SK-N-SH (cell line): ENCODE measurements around the gene NPC2. TPM values are rescaled to one million over a fixed set of nuclear protein-coding genes. Genes with fewer than 3 reads are reported as not detected.

Experiments used
- CTCF ChIA-PET: fragments of 300-600, 350-600 bp; formaldehyde crosslinking; extraction: SDS; loops from one replicate; lab custom pipeline; 2021; lab: Yijun Ruan, JAX
- POLR2A ChIA-PET: fragments of 350-600 bp; sonication (Branson Sonifier 250); formaldehyde crosslinking; extraction: SDS; loops from one replicate; lab custom pipeline; 2020; ENCODE audit warnings: antibody characterized with exemption, inconsistent platforms; lab: Yijun Ruan, JAX
- DNase-seq: peaks from one replicate; pipeline ENCODE4 v3.0.0; 2012
- H2AFZ ChIP-seq: fragments of 200-600 bp; sonication (generic); 2 replicates; pipeline ENCODE4 v1.8.1; 2016; ENCODE audit warnings: antibody characterized with exemption, mild to moderate bottlenecking, low read depth
- H3F3A ChIP-seq: fragments of 200-600 bp; sonication (generic); replicated peaks from 2 replicates; pipeline ENCODE3; 2016; ENCODE audit warnings: antibody characterized with exemption, mild to moderate bottlenecking; ENCODE audit not compliant: insufficient read depth
- H3K27ac ChIP-seq, 2 experiments: fragments of 200-500 bp in 1 of 2; fragments of 200-600 bp in 1 of 2; sonication (Bioruptor generic) in 1 of 2; sonication (generic), shearing (Covaris generic) in 1 of 2; 2 replicates each; pipeline versions ENCODE4 v1.5.1 to v1.6.1; 2014 to 2016; ENCODE audit warnings: low read depth in 2 of 2, inconsistent platforms in 1 of 2, low read length in 1 of 2, mild to moderate bottlenecking in 1 of 2, mixed read lengths in 1 of 2
- H3K27me3 ChIP-seq: fragments of 200-600 bp; sonication (generic), shearing (Covaris generic); 2 replicates; pipeline ENCODE4 v1.6.1; 2016; ENCODE audit warnings: mixed run types; ENCODE audit not compliant: insufficient read depth
- H3K36me3 ChIP-seq, 2 experiments: fragments of 200-500 bp in 1 of 2; fragments of 200-600 bp in 1 of 2; sonication (Bioruptor generic) in 1 of 2; sonication (generic) in 1 of 2; replicated peaks in 1 of 2; 2 replicates each; pipeline versions ENCODE3 to v1.5.1; 2014 to 2016; ENCODE audit warnings: low read length in 1 of 2, mild to moderate bottlenecking in 1 of 2; ENCODE audit not compliant: insufficient read depth in 2 of 2, control insufficient read depth in 1 of 2
- H3K4me1 ChIP-seq, 2 experiments: fragments of 200-500 bp in 1 of 2; fragments of 200-600 bp in 1 of 2; sonication (Bioruptor generic) in 1 of 2; sonication (generic), shearing (Covaris generic) in 1 of 2; 2 replicates each; pipeline versions ENCODE4 v1.5.1 to v1.6.1; 2014 to 2016; ENCODE audit warnings: low read depth in 1 of 2, low read length in 1 of 2, mixed run types in 1 of 2; ENCODE audit not compliant: insufficient read depth in 2 of 2, control insufficient read depth in 1 of 2
- H3K4me2 ChIP-seq: fragments of 200-600 bp; sonication (generic), shearing (Covaris generic); 2 replicates; pipeline ENCODE4 v1.6.1; 2017; ENCODE audit warnings: mixed run types
- H3K4me3 ChIP-seq, 2 experiments: fragments of 200-500 bp in 1 of 2; fragments of 200-600 bp in 1 of 2; sonication (Bioruptor generic) in 1 of 2; sonication (generic), shearing (Covaris generic) in 1 of 2; 2 replicates each; pipeline versions ENCODE4 v1.5.1 to v1.8.1; 2014 to 2016; ENCODE audit warnings: low read depth in 2 of 2, inconsistent platforms in 1 of 2, low read length in 1 of 2, mild to moderate bottlenecking in 1 of 2, mixed read lengths in 1 of 2, moderate library complexity in 1 of 2
- H3K79me2 ChIP-seq: fragments of 200-600 bp; sonication (generic); 2 replicates; pipeline ENCODE4 v1.8.1; 2017; ENCODE audit warnings: mild to moderate bottlenecking; ENCODE audit not compliant: insufficient read depth
- H3K9ac ChIP-seq: fragments of 200-600 bp; sonication (generic); 2 replicates; pipeline ENCODE4 v1.6.1; 2017; ENCODE audit warnings: mixed run types
- H3K9me2 ChIP-seq: fragments of 200-600 bp; sonication (generic); 2 replicates; pipeline ENCODE4 v1.6.1; 2017; ENCODE audit warnings: mixed run types
- H3K9me3 ChIP-seq: fragments of 200-600 bp; sonication (generic); 2 replicates; pipeline ENCODE4 v1.6.1; 2017; ENCODE audit warnings: mixed run types, mild to moderate bottlenecking, moderate library complexity
- H4K20me1 ChIP-seq: fragments of 200-600 bp; sonication (generic); 2 replicates; pipeline ENCODE4 v1.6.1; 2017; ENCODE audit warnings: mild to moderate bottlenecking, mixed run types; ENCODE audit not compliant: insufficient read depth
- CHD2 ChIP-seq: fragments of 150-350 bp; IDR thresholded peaks from 2 replicates; pipeline ENCODE4 v1.6.1; 2018; ENCODE audit warnings: low read length; ENCODE audit not compliant: partially characterized antibody
- CTCF ChIP-seq: fragments of 200-600 bp; sonication (generic); IDR thresholded peaks from 2 replicates; pipeline ENCODE4 v1.6.1; 2017; ENCODE audit warnings: antibody characterized with exemption, mild to moderate bottlenecking, moderate library complexity
- EP300 ChIP-seq, 2 experiments: IDR thresholded peaks; 2 replicates each; pipeline versions ENCODE4 v1.4.0 to v1.6.1; 2012; ENCODE audit warnings: borderline replicate concordance in 1 of 2, low read depth in 1 of 2, low read length in 1 of 2
- EZH2phosphoT487 ChIP-seq: fragments of 200-600 bp; sonication (generic); IDR thresholded peaks from 2 replicates; pipeline ENCODE4 v1.6.1; 2017; ENCODE audit warnings: low read depth, mixed run types, mild to moderate bottlenecking, antibody characterized with exemption, moderate library complexity, borderline replicate concordance
- FOSL2 ChIP-seq: IDR thresholded peaks from 2 replicates; pipeline ENCODE4 v1.4.0; 2012; ENCODE audit warnings: low read depth, mild to moderate bottlenecking, moderate library complexity, borderline replicate concordance
- FOXJ3 ChIP-seq: sonication (generic); formaldehyde crosslinking; IDR thresholded peaks from 2 replicates; pipeline ENCODE4 v1.5.1; 2020; ENCODE audit warnings: mild to moderate bottlenecking, missing genetic modification reagents
- FOXM1 ChIP-seq: IDR thresholded peaks from 2 replicates; pipeline ENCODE4 v1.4.0; 2012; ENCODE audit warnings: low read depth, mild to moderate bottlenecking
- MAX ChIP-seq: IDR thresholded peaks from 2 replicates; pipeline ENCODE4 v1.4.0; 2012; ENCODE audit warnings: low read depth
- NFIC ChIP-seq: IDR thresholded peaks from 2 replicates; pipeline ENCODE4 v1.4.0; 2012; ENCODE audit warnings: borderline replicate concordance
- NRF1 ChIP-seq: IDR thresholded peaks from 2 replicates; pipeline ENCODE4 v1.6.1; 2012; ENCODE audit warnings: low read depth, mild to moderate bottlenecking, low read length
- POLR2AphosphoS5 ChIP-seq: IDR thresholded peaks from 2 replicates; pipeline ENCODE4 v1.6.1; 2012; ENCODE audit warnings: low read depth, low read length
- TAF1 ChIP-seq: IDR thresholded peaks from 2 replicates; pipeline ENCODE4 v1.6.1; 2012; ENCODE audit warnings: low read depth, mild to moderate bottlenecking, low read length, moderate library complexity, borderline replicate concordance
- TCF12 ChIP-seq: IDR thresholded peaks from 2 replicates; pipeline ENCODE4 v1.4.0; 2012
- USF1 ChIP-seq: IDR thresholded peaks from 2 replicates; pipeline ENCODE4 v1.4.0; 2012; ENCODE audit warnings: low read depth, borderline replicate concordance
- YY1 ChIP-seq: IDR thresholded peaks from 2 replicates; pipeline ENCODE4 v1.4.0; 2012; ENCODE audit warnings: low read depth, mild to moderate bottlenecking
- ZBTB33 ChIP-seq: IDR thresholded peaks from 2 replicates; pipeline ENCODE4 v1.4.0; 2012; ENCODE audit warnings: low read depth, borderline replicate concordance
- WGBS: methylation state at CpG from one replicate; pipeline ENCODE4 v1.1.6; 2017; ENCODE audit warnings: low lambda C conversion rate; 5-methylcytosine and 5-hydroxymethylcytosine counted together
- polyA plus RNA-seq, 3 experiments: library from polyadenylated mRNA; depleted of rRNA; stranded (reverse); fragments of >200 nt; gene quantifications; 2 replicates each; pipeline ENCODE4 v1.2.3, GENCODE V29; 2012

Gene NPC2
- polyA plus RNA-seq, 1 of the 3 experiments (the other 2 are of a cell fraction): 522 TPM

- Histone ChIP-seq H2AFZ (no peak overlapping the region), H3K4me3 (no peak overlapping the region), H3K27ac (no peak overlapping the region), H3K9me2 (no peaks in the 10 kb centered on the region), H3K9ac (no peak overlapping the region), H3K36me3 (peaks cover 0 to 10% of the 10 kb centered on the region in 2 experiments), H3K79me2 (no peaks in the 10 kb centered on the region), H3F3A (no peaks in the 10 kb centered on the region), H4K20me1 (no peaks in the 10 kb centered on the region), H3K27me3 (no peaks in the 10 kb centered on the region), H3K4me1 (no peaks in the 10 kb centered on the region), H3K9me3 (no peaks in the 10 kb centered on the region), H3K4me2 (no peak overlapping the region)
- POLR2A ChIA-PET: no interaction called here
- TF ChIP-seq USF1 (no peak), EZH2phosphoT487 (no peak), TAF1 (no peak), CHD2 (no peak), MAX (no peak), NFIC (no peak), ZBTB33 (no peak), EP300 (IDR thresholded peaks at IDR 0.05; ENCODE audit: borderline replicate concordance in 1 of 2, low read depth in 1 of 2, low read length in 1 of 2) (no peak), FOSL2 (no peak), TCF12 (no peak), CTCF (no peak), FOXM1 (no peak), FOXJ3 (CRISPR knock-in tag) (no peak), NRF1 (no peak), YY1 (no peak), POLR2AphosphoS5 (no peak)
- no peak for DNase-seq
- 87% methylated on average over 7 of the region's 7 CpGs for WGBS
- CTCF ChIA-PET: interaction anchor here (1.4 to 2.3 kb wide), 2 partner anchors 9 to 107 kb away, joined by 3 to 11 read pairs; no protein-coding TSS in a partner anchor
Measured at GRCh38 chr14:74469548-74470518, 23.3 kb downstream of the NPC2 start.
